ENCODE results near the gene AHCYL2.
"Not testable (repeated sequence)": the region's sequence is repeated elsewhere in the genome, so short reads cannot be mapped to it uniquely, and the experiment has no call there.

Gene AHCYL2

DNA sequence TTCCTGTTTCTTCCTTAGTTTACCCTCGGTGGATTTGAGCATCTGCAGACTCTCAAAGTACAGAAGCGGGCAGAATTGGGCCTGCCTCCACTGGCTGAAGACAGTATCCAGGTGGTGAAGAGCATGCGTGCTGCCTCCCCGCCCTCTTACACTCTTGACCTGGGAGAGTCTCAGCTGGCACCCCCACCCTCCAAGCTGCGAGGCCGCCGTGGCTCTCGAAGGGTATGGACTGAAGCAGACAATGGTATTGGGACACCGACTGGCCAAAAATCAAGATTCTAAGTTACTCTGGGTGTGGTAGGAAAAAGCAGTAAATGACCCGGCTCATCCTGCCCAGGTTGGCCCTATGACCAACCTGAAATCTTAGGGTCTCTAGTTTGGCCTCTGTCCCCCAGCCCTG, 231.6 kb downstream of the AHCYL2 start:
- DNase-seq (ENCODE audit: low read depth), result no peak

GRCh38 chr7:129457101-129457500, 232.3 kb downstream of the AHCYL2 start:
- DNase-seq (ENCODE audit: low read depth), result no peak

- no peak for DNase-seq (ENCODE audit: low read depth)
Measured at GRCh38 chr7:129458171-129458570, 233.3 kb downstream of the AHCYL2 start.

GRCh38 chr7:129461809-129462208, 237.0 kb downstream of the AHCYL2 start:
- no peak for DNase-seq (ENCODE audit: low read depth)

GRCh38 chr7:129462420-129462819, 237.6 kb downstream of the AHCYL2 start:
- no peak for DNase-seq (ENCODE audit: low read depth)

GRCh38 chr7:129464194-129464593, 239.4 kb downstream of the AHCYL2 start:
- DNase-seq (ENCODE audit: low read depth), result no peak

DNA sequence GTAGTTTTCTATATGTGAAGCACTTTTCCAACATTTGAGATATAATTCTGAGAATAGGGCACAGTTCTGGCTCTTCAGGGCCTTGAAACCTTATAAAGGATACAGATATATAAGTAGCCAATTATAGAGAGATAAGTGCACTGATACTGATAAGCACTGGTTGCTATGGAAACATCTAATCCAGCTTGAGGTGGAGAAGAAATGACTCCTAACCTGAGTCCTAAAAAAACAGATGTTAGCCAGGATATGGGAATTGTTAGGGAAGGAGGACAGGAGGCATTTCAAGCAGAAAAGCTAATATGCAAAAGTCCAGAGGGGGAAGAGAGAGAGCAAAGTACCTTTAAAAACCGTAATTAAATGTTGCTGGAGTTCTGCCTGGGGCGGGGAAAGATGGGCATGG, 240.2 kb downstream of the AHCYL2 start:
- DNase-seq (ENCODE audit: low read depth), result no peak

GRCh38 chr7:129466796-129467195, 242.0 kb downstream of the AHCYL2 start:
- no peak for DNase-seq (ENCODE audit: low read depth)

DNA sequence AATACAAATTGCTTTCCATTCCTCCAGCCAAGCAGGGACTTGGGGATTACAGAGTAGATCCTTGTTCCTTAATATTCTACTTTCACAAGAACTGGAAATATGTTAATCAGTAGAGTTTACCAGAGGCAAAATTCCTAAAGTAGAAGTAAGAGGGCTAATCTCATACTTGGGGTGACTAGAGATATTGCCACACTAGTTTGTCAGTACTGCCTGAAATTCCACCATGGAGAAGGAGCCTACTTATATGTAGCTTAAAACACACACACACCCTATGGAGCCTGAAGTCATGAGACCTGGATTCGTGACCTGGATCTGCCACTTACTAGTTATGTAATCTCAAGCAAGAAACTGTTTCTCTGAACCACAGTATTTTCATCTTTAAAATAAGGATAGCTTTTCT, 243.3 kb downstream of the AHCYL2 start:
- no peak for DNase-seq (ENCODE audit: low read depth)

- DNase-seq (ENCODE audit: low read depth), result no peak
Measured at GRCh38 chr7:129468547-129468946, 243.7 kb downstream of the AHCYL2 start.

DNA sequence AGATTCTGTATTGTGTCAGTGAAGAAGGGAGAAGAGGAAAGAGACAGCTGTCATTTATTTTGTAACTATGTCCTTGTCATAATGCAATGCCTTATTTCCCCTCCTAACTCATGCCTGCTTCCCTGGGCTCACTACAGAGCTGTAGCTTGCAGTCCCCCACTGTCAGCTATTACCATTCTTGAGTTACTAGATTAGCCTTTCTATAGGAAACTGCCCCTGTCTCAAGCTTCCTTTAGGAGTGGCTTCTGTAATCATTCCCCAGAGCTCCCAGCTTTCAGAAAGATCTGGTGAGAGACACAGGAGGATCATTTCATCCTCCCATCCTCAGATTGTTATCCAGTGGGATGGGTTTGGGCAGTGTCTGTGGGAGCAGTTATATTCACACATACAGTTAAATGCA, 245.1 kb downstream of the AHCYL2 start:
- DNase-seq (ENCODE audit: low read depth), result no peak

- no peak for DNase-seq (ENCODE audit: low read depth)
Measured at GRCh38 chr7:129470411-129470810, 245.6 kb downstream of the AHCYL2 start.

- no peak for DNase-seq (ENCODE audit: low read depth)
Measured at GRCh38 chr7:129471402-129471827, 246.6 kb downstream of the AHCYL2 start.

- DNase-seq (ENCODE audit: low read depth), result not testable (repeated sequence)
Measured at GRCh38 chr7:129475931-129476330, 251.1 kb downstream of the AHCYL2 start.

- DNase-seq (ENCODE audit: low read depth), result not testable (repeated sequence)
Measured at GRCh38 chr7:129476398-129476797, 251.6 kb downstream of the AHCYL2 start.
